Fibroblast of the aortic adventitia (primary cell): Measurements from ENCODE around the gene SYTL5. TPM values are rescaled to one million over a fixed set of nuclear protein-coding genes. Genes with fewer than 3 reads are reported as not detected.

Experiments
- DNase-seq: peaks from one replicate; pipeline ENCODE4 v3.0.0-alpha.2; 2010; ENCODE audit warnings: low read depth
- H3K4me3 ChIP-seq: 2 replicates; pipeline ENCODE4 v1.5.1; 2011; ENCODE audit warnings: low read depth, mild to moderate bottlenecking, control low read depth, low read length, moderate library complexity
- total RNA-seq: library from RNA; depleted of rRNA; stranded (reverse); fragments of >200 nt; gene quantifications from 2 replicates; pipeline ENCODE4 v1.2.3, GENCODE V29; 2012; ENCODE audit warnings: low replicate concordance
- TF ChIP-seq, protein P1 (sequence below): IDR thresholded peaks from 2 replicates; pipeline ENCODE4 v1.5.1; 2011; ENCODE audit warnings: mild to moderate bottlenecking, low read length, control low read depth, inconsistent platforms; ENCODE audit not compliant: insufficient read depth

Gene SYTL5
- total RNA-seq, 1 donor, result 0.36 TPM

DNA sequence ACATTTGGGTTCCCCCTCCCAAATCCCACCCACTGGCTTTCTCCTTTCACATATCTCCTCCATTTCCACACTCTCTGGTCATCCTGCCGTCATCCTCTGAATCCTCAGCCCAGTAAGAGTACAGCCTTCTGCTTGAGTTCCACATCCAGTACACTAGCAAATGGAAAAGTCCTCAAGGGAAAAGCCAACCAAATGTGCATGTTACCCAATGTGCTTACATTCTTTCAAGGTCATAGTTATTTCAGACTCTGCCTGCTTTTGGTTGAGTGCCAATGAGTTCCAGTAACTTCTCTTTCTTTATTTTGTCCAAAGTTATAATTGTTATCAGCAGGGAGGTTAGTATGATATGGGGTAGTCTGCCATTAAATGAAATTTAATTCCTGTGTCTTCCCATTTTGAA lies 136.3 kb downstream of the SYTL5 start:
- peak; percentile 87 for DNase-seq
- TF ChIP-seq, protein P1, sequence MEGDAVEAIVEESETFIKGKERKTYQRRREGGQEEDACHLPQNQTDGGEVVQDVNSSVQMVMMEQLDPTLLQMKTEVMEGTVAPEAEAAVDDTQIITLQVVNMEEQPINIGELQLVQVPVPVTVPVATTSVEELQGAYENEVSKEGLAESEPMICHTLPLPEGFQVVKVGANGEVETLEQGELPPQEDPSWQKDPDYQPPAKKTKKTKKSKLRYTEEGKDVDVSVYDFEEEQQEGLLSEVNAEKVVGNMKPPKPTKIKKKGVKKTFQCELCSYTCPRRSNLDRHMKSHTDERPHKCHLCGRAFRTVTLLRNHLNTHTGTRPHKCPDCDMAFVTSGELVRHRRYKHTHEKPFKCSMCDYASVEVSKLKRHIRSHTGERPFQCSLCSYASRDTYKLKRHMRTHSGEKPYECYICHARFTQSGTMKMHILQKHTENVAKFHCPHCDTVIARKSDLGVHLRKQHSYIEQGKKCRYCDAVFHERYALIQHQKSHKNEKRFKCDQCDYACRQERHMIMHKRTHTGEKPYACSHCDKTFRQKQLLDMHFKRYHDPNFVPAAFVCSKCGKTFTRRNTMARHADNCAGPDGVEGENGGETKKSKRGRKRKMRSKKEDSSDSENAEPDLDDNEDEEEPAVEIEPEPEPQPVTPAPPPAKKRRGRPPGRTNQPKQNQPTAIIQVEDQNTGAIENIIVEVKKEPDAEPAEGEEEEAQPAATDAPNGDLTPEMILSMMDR, result no peak
- no peak overlapping the region for H3K4me3 ChIP-seq

DNA sequence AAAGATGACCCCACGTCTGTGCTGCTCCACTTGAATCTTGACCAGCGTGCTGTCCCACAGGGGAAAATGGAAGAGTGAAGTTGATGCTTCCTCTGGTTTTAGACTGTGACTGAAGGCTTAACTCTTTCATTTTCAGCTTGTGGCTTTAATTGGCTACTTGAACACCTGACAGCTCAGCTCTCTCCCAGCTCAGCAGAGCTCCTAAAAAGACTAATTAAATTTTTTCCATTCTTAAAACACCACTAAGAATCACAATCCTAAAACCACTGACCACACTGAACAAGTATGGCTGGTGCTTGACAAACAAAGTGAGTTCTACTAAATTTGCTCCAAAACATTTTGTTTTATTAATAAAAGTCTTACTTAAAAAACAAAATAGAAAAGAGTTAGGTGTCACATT lies 142.7 kb downstream of the SYTL5 start:
- H3K4me3 ChIP-seq, result no peak overlapping the region
- DNase-seq, result no peak
- TF ChIP-seq, protein P1, result no peak

DNA sequence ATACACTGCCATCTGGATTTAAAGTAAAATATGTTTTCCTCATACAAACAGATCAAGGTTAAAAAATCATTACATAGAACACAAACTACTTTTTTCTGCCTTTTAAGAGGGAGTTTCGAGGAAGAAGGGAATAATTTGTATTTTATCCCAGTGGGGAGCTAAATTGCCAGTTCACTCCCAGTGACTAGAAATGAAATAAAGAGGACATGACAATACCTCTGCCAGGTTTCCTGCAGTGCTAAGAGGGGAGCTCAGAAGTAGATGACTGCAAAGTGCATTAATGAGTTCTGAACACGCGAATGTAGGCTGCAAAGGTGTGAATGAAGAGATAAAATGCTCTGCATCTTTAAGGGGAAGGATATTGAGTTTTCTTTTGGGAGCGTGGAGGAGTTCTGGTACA lies 144.6 kb downstream of the SYTL5 start:
- DNase-seq, result no peak
- TF ChIP-seq, protein P1, result no peak
- H3K4me3 ChIP-seq, result no peak overlapping the region

DNA sequence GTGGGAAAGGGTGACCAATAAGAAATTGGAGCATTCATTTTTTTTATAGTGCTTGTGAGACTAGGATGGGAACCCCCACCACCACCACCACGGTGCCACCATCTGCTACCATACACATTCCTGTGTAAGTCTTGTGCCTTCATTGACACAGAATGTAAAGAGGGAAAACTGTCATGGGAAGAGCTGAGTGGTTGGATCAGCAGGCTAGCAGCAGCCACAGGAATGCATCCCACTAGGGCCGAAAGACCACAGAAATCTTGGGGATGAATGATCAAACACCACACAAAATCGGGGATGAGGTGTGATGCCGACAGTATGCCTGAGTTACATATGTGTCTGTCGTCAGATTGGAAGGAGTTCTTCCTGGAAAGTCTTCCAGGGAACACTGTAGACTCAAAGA lies 145.1 kb downstream of the SYTL5 start:
- TF ChIP-seq, protein P1, result no peak
- DNase-seq, result no peak
- no peak overlapping the region for H3K4me3 ChIP-seq

DNA sequence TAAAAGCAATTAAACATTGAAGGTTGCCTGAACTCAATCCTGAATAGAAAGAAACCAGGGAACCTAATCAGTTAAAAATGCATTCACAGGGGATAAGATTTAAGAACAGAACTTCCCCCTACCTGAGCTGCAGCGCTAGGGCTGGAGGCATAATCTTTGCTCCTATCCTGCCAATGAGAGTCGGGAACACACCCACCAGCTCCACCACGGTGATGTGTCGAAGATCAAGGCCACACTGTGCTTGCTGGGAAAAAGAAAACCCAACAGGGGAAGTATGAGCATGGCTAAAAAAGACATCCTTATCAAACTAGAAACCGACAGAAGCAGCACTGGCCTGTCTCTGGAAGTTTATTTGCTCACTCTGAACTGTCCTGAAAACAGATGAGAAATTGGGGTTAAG lies 148.0 kb downstream of the SYTL5 start:
- no peak for DNase-seq
- TF ChIP-seq, protein P1, result no peak
- H3K4me3 ChIP-seq, result no peak overlapping the region

DNA sequence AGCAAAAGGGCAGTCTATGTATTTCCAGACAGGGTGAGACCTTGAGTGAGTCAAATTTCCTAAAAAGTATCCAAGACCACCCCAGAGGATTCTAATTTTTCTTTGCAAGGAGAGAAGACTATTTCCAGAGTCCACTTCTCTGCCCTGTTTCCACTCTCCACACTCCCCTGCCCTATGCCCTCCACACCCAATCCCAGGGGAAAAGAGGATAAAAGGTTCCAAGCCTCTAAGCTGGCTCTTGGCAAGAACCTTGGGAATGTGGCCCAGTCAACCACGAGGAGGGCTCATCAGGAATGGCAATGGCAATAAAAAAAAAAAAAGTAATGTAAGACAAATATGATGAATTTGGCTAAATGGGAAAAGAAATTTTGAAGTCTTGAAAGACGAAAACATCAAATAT lies 148.5 kb downstream of the SYTL5 start:
- DNase-seq, result peak; percentile 70
- TF ChIP-seq, protein P1, result no peak
- no peak overlapping the region for H3K4me3 ChIP-seq

DNA sequence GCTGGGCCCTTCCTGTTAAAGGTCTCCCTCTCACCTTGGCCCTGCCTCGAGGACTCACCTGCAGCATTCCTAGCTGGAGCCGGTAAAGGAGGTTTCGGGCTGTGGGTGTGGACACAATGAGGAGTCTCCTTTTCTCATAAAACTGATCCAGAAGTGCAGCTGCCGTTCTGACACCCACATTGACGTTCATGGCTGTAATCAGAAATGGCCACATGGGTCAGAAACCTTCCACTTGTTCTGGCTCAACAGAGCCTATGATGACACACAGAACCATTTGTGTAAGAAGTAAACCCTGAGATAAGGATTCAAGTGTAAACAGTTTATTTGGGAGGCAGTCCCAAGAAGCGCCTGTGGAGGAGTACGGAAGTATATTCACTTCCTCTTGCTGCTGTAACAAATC lies 150.5 kb downstream of the SYTL5 start:
- no peak overlapping the region for H3K4me3 ChIP-seq
- TF ChIP-seq, protein P1, result no peak
- no peak for DNase-seq
